ENCODE results near the gene ZDHHC12.

ZDHHC12 gene

DNA sequence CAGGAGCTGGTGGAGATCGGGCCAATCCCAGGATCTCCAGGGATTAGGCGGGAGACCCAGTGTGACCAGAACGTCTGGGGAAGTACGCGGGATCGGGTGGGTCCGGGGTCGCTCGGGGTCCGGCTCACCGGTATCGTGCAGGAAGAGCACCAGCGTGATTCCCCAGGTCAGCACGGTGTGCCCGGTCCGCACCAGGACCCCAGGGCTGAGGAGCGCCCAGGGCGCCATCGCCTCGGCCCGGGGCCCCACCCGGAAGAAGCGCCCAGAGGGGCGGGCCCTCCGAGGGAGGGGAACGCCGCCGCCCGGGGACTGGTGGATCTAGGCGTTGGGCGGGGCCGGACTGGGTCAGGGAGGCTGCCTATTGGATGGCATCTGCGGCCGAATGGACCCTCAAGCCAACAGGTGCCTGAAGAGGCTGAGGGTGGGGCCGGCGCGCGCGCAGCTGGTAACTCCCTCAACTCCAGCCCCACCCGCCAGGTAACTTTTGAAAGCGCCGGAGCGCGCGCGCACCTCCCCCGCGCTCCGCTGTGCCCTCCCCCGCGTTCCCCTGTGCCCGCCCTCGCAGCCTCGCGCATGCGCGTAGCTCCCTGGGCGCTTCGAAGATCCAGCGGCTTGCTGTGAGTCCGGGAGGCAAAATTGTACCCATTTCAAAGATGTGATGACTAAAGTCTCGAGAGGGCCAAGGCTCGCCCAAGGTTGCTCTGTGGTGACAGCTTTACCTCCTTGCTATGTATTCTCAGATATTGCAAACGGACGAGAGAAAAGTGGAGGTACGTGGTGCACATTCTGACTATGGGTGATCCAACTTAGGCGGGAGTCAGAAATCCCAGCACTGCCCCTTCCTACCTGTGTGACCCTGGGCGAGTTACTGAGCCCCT lies at the start of gene ZDHHC12:
Gene ZDHHC12, minus strand, starts transcription at position 262 of the 878 bp plus-strand sequence. Its CDS starts 34 bp downstream, at position 228.
- peak; percentile 68 for DNase-seq (ENCODE audit: extremely low read depth, low read depth)
- no peak for TF ChIP-seq CTCF (IDR thresholded peaks at IDR 0.05; ENCODE audit: low read depth, low read length)

DNA sequence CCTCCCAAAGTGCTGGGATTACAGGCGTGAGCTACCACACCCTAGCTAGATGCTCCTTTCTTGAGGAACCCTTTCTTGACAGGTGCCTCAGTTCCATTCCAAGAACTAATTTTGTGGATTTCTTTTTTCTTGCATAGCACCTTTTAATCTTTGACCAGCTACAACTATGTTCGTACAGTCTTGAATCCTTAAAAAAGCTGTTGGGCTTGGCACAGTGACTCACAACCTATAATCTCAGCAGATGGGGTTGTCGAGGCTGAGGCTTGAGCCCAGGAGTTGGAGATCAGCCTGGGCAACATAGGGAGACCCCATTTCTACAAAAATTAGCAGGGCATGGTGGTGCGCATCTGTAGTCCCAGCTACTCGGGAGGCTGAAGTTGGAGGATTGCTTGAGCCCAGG lies 49.1 kb upstream of the ZDHHC12 start:
- no peak for DNase-seq (ENCODE audit: extremely low read depth, low read depth)
- TF ChIP-seq CTCF (IDR thresholded peaks at IDR 0.05; ENCODE audit: low read depth, low read length): no peak

- peak; percentile 69 for DNase-seq (ENCODE audit: extremely low read depth, low read depth)
- TF ChIP-seq CTCF (IDR thresholded peaks at IDR 0.05; ENCODE audit: low read depth, low read length): no peak
Measured at GRCh38 chr9:128771745-128772519, 48.0 kb upstream of the ZDHHC12 start, which contains the start of gene ZER1. TSS of gene ZER1 (minus strand) at chr9:128771927. CDS start at chr9:128755565, 16,362 bp downstream.

GRCh38 chr9:128771094-128771721 lies 47.3 kb upstream of the ZDHHC12 start:
- no peak for DNase-seq (ENCODE audit: extremely low read depth, low read depth)
- no peak for TF ChIP-seq CTCF (IDR thresholded peaks at IDR 0.05; ENCODE audit: low read depth, low read length)

GRCh38 chr9:128770286-128771030 lies 46.5 kb upstream of the ZDHHC12 start:
- DNase-seq (ENCODE audit: extremely low read depth, low read depth): no peak
- no peak for TF ChIP-seq CTCF (IDR thresholded peaks at IDR 0.05; ENCODE audit: low read depth, low read length)

DNA sequence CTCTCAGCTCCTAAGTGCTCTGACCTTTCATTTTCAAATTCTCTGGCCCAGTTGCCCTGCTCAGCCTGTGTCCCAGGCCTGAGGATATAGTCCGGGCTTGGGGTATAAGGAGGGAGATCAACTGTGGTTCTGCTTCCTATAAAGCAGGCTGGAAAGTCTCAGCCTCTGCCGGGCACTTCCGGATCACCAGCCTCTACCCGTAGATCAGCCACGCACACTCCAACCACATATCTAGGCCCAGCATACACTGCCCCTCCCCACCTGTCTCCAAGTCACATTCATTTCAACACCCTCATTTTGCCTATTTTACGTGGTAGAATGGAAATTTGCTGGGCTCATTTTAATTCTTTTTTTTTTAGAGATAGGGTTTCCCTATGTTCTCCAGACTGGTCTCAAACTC lies 44.7 kb upstream of the ZDHHC12 start:
- DNase-seq (ENCODE audit: extremely low read depth, low read depth): no peak
- TF ChIP-seq CTCF (IDR thresholded peaks at IDR 0.05; ENCODE audit: low read depth, low read length): no peak

Data from AG09319 (cell line).